Naive thymus-derived CD8-positive, alpha-beta T cell (primary cell): ENCODE results near the gene IER3IP1. TPM values are rescaled to one million over a fixed set of nuclear protein-coding genes. Genes with fewer than 3 reads are reported as not detected.

Experiments used
- ATAC-seq, 2 donors: fragments of 150-1000 bp; cut with Tn5 transposase in 1 of 2; sonication (Bioruptor Pico), chemical (Tn5 transposase) in 1 of 2; 1 replicate in 1 of 2; 2 replicates in 1 of 2; pipeline ENCODE4 v1.10.0; 2021; ENCODE audit warnings: mild to moderate bottlenecking in 2 of 2, moderate library complexity in 2 of 2
- POLR2A ChIA-PET: fragments of 350-600 bp; sonication (Branson Sonifier 250); formaldehyde crosslinking; loops from one replicate; lab custom pipeline; 2021; ENCODE audit warnings: antibody characterized with exemption; lab: Charles Lee
- DNase-seq, 10 donors: peaks; one replicate each; pipeline versions ENCODE4 v3.0.0 to v3.0.0-alpha.2; 2020 to 2022
- H3K27ac Mint-ChIP-seq, 10 donors: one replicate each; pipeline ENCODE4 v1.8.0; 2020 to 2022; ENCODE audit warnings: mild to moderate bottlenecking in 10 of 10, mixed read lengths in 10 of 10, moderate library complexity in 4 of 10, inconsistent platforms in 1 of 10
- H3K27me3 Mint-ChIP-seq, 5 donors: one replicate each; pipeline ENCODE4 v1.8.0; 2021 to 2022; ENCODE audit warnings: mixed read lengths in 5 of 5
- H3K36me3 Mint-ChIP-seq, 3 donors: one replicate each; pipeline ENCODE4 v1.8.0; 2020 to 2022; ENCODE audit warnings: mixed read lengths in 3 of 3, mild to moderate bottlenecking in 2 of 3, inconsistent platforms in 1 of 3
- H3K4me1 Mint-ChIP-seq, 4 donors: one replicate each; pipeline ENCODE4 v1.8.0; 2021 to 2022; ENCODE audit warnings: mixed read lengths in 4 of 4
- H3K4me3 Mint-ChIP-seq, 10 donors: one replicate each; pipeline ENCODE4 v1.8.0; 2020 to 2022; ENCODE audit warnings: mild to moderate bottlenecking in 10 of 10, mixed read lengths in 10 of 10, moderate library complexity in 6 of 10, inconsistent platforms in 1 of 10
- H3K9me3 Mint-ChIP-seq, 9 donors: one replicate each; pipeline ENCODE4 v1.8.0; 2020 to 2022; ENCODE audit warnings: mixed read lengths in 9 of 9, mild to moderate bottlenecking in 3 of 9, inconsistent platforms in 1 of 9, moderate library complexity in 1 of 9
- polyA plus RNA-seq, 3 donors: library from polyadenylated mRNA; unstranded; fragments of 300-500 nt; fragmentation: Illumina TruSeq; gene quantifications; one replicate each; pipeline ENCODE4 v1.2.3, GENCODE V29; 2021
- total RNA-seq, 8 experiments: library from RNA in 2 of 8; stranded (reverse) in 2 of 8; gene quantifications; one replicate each; pipeline ENCODE4 v1.2.3 and lab custom pipeline; 2021 to 2026

The IER3IP1 gene
- total and polyA plus RNA-seq, 5 experiments from 2014 or later = 8.0 to 21.1 (median 16.3) TPM

DNA sequence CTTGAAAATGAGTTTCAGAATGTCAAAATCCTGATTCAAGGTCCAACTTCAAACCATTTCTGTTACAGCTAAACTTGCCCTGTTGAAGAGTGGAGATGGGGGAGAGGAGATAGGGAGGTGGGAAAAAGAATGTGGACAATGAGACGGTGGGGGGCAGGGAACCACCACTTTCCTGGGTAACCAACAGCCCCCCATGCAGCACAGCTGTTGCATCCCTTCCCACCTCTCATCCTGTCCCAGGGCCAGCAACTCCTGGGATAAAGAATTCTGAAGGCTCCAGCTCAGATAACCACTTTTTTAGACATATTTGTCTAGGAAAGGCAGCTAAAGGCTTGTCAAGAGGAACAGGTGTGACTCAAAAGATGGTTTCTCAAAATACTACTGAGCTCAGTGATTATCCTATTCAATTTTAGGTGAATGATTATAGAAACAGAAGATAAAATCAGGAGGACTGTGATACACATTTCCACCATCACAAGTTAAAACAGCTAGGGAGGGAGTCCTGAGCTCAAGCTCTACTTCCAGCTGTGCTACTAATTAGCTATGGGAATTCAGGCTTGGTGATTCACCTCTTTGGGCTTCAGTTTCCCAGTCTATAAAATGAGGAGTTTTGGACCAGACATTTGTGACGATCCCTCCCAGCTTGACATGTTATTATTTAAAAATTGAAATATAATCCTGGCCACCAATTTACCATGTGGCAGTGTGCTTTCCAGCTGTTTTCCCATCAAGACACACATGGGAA, 62.2 kb downstream of the IER3IP1 start:
- no peaks in the 10 kb centered on the region for H3K27me3 Mint-ChIP-seq
- no peak overlapping the region for H3K4me3 Mint-ChIP-seq
- peak overlapping the region in 1 of 10 donors; percentile 11 for H3K27ac Mint-ChIP-seq
- POLR2A ChIA-PET = no interaction called here
- ATAC-seq (no peak), DNase-seq (no peak)
- no peaks in the 10 kb centered on the region for H3K9me3 Mint-ChIP-seq
- peaks cover 0 to 65% (median 19%) of the 10 kb centered on the region in 3 donors for H3K36me3 Mint-ChIP-seq
- no peaks in the 10 kb centered on the region for H3K4me1 Mint-ChIP-seq

DNA sequence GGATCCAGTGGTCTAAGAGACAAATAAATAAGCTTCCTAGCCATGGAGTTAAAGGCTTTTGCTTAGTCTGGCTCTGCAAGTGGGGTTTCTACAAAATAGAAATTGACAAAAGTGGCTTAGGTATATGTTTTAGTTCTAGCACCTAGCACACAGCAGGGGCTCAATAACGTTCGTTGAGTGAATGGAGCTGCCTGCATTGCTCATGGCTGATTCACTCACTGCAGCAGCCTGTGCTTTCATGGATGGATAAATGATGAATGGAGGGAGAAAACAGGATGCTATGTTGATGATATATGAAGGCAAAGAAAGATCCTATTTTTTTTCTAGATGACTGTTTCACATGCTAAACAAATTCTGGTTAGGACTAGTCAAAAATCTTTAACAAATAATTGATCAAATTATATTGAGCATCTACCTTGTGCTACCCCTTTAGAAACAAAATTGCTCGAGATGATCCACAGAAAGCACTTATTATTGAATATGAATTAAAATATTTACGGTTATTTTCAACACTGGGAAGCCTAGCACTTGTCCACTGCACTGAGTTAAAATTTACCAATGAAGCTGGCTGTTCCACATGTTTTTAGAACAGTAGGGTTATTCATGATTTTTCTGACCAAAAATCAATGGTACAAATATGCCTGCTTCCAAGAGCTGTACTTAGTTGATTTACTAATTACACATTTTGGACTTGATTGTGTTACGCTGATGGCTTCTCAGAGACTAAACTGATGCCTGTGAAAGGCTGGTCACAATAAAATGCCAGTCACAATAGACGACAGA, 65.5 kb downstream of the IER3IP1 start:
- Mint-ChIP-seq H3K9me3 (no peaks in the 10 kb centered on the region), H3K27me3 (no peaks in the 10 kb centered on the region), H3K27ac (peak overlapping the region in 1 of 10 donors; percentile 53), H3K36me3 (peaks cover 0 to 79% (median 15%) of the 10 kb centered on the region in 3 donors), H3K4me3 (no peak overlapping the region), H3K4me1 (no peaks in the 10 kb centered on the region)
- DNase-seq = no peak
- POLR2A ChIA-PET = no interaction called here
- ATAC-seq = no peak

DNA sequence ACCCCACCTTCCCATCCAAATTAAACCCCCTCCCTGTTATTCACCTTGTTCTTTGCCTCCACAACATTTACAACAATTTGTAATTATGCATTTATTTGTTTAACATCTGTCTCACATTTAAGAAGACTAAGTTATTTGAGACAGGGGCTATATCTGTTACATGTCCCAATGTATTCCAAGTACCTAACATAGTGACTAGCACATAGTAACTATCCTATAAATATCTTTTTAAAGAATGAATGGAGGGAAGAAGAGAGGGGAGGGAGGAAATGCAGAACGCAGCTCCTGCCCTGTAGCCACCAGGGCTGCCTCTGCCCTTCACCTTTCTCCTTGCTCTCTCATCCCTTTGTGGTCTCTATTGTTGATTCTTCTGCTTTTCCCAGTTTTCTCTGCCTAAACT, 66.4 kb downstream of the IER3IP1 start:
- Mint-ChIP-seq H3K9me3 (no peaks in the 10 kb centered on the region), H3K4me3 (no peak overlapping the region), H3K4me1 (no peaks in the 10 kb centered on the region), H3K27me3 (no peaks in the 10 kb centered on the region), H3K27ac (peak overlapping the region in 2 of 10 donors; percentile 46 to 89), H3K36me3 (peaks cover 0 to 72% (median 15%) of the 10 kb centered on the region in 3 donors)
- POLR2A ChIA-PET = no interaction called here
- no peak for DNase-seq
- ATAC-seq = no peak

DNA sequence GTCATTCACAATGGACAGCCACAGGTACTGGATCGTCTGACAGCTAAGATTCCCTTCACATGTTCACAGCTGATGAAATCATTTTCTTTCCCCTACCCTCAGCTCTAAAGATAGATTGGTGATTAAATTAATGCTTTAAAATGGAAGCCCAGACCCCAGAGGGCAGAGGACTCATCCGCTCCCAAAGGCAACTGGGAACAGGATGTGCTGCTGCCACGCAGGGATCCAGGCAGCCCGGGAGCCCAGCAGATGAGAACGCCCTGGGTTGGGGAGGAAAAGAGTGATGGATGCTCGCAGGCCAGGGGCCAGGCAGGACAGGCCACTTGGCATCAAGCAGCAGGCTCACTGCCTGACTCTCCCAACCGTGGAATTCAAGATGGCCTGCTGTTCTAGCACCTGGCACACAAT, 67.2 kb downstream of the IER3IP1 start:
- no peak for DNase-seq
- H3K4me3 Mint-ChIP-seq = no peak overlapping the region
- H3K27ac Mint-ChIP-seq = peak overlapping the region in 1 of 10 donors; percentile 75
- POLR2A ChIA-PET = no interaction called here
- H3K27me3 Mint-ChIP-seq = no peaks in the 10 kb centered on the region
- H3K36me3 Mint-ChIP-seq = peaks cover 0 to 69% (median 15%) of the 10 kb centered on the region in 3 donors
- H3K9me3 Mint-ChIP-seq = no peaks in the 10 kb centered on the region
- no peak for ATAC-seq
- no peaks in the 10 kb centered on the region for H3K4me1 Mint-ChIP-seq

DNA sequence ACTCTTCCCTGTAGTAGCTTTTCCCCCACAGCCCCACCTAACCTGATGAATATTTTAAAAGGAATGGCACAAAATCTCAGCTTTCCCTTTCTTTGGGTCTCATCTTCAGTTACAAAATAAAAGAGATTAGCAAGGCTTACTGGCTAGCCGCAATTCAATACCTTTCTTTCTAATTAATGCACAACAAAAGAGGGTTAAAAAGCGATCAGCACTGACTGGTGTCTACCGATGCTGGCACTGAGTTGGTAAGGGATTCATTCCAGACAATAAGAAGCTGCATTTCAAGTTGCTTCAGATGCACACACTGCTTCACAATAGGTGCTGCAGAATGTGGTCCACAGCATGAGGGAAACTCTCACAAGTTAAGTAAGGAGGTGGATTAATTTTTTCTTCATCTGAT, 67.8 kb downstream of the IER3IP1 start:
- peaks cover 0 to 63% (median 14%) of the 10 kb centered on the region in 3 donors for H3K36me3 Mint-ChIP-seq
- no peak overlapping the region for H3K27ac Mint-ChIP-seq
- DNase-seq (no peak), ATAC-seq (no peak)
- H3K4me3 Mint-ChIP-seq = no peak overlapping the region
- no peaks in the 10 kb centered on the region for H3K9me3 Mint-ChIP-seq
- H3K4me1 Mint-ChIP-seq = no peaks in the 10 kb centered on the region
- POLR2A ChIA-PET = no interaction called here
- H3K27me3 Mint-ChIP-seq = no peaks in the 10 kb centered on the region

Other genes with a start within 250 kb of the IER3IP1 start
- gene ELOA2, start 140.7 kb downstream of the IER3IP1 start, total RNA-seq = not detected
- not detected for gene ELOA2, start 140.7 kb downstream of the IER3IP1 start, polyA plus RNA-seq
- 10 to 100 TPM; 33.5 to 34.9 TPM for gene HDHD2, start 25.9 kb downstream of the IER3IP1 start, total RNA-seq
- gene HDHD2, start 25.9 kb downstream of the IER3IP1 start, polyA plus RNA-seq = 10 to 100 TPM; 45.2 to 52.3 (median 50.8) TPM
- not detected for gene SKOR2, start 75.3 kb upstream of the IER3IP1 start, total RNA-seq
- gene SKOR2, start 75.3 kb upstream of the IER3IP1 start, polyA plus RNA-seq = not detected